Stimulated activated CD8-positive, alpha-beta memory T cell treated with anti-CD3 and anti-CD28 coated beads, Interleukin-12 subunit alpha, Interleukin-12 subunit beta, amount 100 ng/mL, for 1 hour (primary cell): Measurements from ENCODE around the gene PDIA5.

Experiments used
- DNase-seq: peaks from one replicate; pipeline ENCODE4 v3.0.0-alpha.2; 2020; ENCODE audit warnings: low read depth

PDIA5 gene

DNA sequence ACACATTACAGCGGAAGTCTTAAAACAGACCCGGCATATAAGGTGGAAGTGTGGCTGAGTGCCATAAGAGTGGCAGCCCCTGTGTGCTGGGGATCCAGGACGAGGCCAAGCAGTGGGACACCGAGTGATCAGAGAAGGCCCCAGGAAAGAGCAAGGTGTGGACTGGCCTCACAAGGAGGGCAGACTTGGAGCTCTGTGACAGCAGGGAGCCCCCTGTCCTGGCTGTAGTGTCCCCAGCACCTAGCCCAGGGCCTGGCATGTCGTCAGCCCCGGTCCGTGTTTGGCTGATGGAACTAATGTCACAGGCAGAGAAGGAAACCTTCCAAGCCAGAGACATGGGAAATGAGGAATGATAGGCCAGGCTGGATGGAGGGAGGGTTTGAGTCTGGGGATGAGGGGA is 4.8 kb downstream of the PDIA5 start:
- no peak for DNase-seq

- DNase-seq: no peak
These were observed 5.3 kb downstream of the PDIA5 start for GRCh38 chr3:123072152-123072551.

GRCh38 chr3:123072564-123072963 is 5.7 kb downstream of the PDIA5 start:
- no peak for DNase-seq

DNA sequence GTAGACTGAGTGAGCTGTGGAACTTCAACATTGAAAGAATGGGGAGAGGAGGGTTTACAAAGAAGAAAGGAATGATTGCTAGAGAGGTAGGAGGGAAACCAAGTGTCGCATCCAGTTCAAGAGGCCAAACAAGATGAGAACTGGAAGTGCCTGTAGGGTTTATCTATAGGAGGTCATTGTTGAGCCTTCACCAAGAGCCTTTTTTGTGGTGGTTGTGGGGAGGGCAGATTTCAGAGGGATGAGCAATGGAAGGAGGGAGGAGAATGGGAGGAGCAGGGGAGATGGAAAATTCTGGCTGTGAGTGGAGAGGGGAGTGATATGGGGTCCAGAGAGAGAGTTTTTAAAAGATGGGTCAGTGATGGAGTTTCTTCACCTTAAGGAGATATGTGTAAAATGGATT is 8.5 kb downstream of the PDIA5 start:
- no peak for DNase-seq

GRCh38 chr3:123076112-123076495 is 9.3 kb downstream of the PDIA5 start:
- DNase-seq: no peak

DNA sequence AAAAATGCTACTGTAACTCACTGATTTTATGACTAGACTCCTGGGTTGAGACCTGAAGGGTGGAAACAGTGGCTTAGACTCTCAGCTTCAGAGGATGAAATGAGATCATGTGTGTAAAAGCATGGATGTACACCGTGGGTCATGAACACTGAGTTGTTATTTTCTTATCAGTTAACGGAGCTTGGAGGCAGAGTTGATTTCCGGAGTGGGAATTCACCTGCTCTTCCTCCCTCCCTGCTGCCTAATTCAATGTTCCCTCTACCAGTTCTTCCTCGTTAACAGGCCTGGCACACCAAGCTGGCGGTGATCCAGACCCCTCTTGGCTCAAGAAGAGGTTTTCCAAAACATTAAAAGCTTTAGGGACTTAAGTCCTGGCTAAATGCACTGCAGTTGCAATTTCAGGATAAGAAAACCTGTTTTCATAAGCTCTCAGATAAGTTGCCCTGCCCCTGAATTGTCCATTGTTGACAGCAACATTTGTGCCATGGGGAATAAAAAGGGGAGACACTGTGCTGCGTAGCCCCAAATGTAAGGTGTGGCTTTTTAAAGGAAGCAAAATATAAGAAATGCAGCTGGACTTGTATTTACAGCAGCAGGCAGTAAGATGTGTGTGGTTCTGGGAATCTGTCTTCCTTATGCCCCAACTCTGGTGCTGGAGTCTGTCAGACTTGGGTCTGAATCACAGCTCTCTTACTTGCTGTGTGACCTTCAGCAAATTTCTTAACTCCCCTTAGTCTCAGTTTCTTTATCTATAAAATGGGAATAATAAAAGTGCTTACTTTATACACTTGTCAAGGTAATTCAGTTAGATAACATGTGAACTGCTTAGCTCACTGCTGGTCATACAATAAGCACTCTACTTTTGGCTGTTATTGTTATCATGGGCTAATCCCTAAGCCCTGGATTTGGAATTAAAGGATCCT is 9.9 kb downstream of the PDIA5 start:
- no peak for DNase-seq

DNA sequence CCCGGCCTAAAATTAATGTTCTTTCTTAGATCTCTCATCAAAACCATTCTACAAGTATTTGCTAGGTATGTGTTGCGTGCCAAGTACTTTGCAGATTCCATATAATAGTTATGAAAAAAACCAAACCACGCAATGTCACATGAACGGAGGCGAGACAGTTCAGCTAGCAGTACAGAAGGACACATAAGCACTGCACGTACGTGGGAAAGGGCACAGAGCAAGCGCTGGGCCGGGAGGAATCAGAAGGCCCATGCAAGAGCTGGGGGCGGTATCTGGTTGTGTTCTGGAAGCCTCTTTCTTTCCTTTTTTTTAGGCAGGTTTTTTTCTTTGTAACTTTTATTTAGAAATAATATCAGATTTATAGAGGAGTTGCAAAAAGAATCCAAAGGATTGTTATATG is 11.3 kb downstream of the PDIA5 start:
- DNase-seq: no peak

GRCh38 chr3:123080864-123081562 is 14.2 kb downstream of the PDIA5 start:
- no peak for DNase-seq

- DNase-seq: no peak
These were observed 15.0 kb downstream of the PDIA5 start for GRCh38 chr3:123081718-123082369.

DNA sequence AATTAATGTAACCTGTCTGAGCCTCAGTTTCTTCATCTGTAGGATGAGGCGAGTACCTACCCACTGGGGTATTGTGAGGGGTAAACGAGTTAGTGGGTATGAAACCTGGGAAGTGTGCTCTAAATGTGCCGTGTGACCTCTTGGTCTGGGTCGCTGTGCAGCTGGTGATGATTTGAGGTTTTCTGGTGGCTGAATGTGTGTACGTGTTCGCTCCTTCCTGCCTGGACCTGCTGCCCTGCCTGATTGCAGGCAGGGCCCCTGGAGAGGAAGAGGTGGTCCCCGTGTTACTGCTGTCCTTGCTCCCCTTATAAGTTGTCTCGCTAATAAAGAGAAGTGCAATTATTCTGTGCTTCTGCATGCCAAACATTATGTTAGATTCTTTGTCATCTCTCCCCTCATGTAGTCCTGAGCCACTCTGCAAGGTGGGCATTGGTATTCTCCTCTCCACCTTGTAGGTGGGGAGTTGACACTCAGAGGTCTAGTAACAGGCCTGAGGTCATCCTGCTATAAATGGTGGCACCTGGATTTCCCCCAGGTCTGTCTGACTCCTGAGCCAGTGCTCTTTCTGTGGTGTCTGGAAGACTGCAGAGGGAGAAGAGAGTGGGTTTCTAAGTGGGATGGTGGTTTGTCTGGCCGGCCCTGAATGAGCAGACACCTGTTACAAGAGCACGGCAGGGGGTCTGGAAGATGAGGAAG is 15.7 kb downstream of the PDIA5 start:
- DNase-seq: no peak

DNA sequence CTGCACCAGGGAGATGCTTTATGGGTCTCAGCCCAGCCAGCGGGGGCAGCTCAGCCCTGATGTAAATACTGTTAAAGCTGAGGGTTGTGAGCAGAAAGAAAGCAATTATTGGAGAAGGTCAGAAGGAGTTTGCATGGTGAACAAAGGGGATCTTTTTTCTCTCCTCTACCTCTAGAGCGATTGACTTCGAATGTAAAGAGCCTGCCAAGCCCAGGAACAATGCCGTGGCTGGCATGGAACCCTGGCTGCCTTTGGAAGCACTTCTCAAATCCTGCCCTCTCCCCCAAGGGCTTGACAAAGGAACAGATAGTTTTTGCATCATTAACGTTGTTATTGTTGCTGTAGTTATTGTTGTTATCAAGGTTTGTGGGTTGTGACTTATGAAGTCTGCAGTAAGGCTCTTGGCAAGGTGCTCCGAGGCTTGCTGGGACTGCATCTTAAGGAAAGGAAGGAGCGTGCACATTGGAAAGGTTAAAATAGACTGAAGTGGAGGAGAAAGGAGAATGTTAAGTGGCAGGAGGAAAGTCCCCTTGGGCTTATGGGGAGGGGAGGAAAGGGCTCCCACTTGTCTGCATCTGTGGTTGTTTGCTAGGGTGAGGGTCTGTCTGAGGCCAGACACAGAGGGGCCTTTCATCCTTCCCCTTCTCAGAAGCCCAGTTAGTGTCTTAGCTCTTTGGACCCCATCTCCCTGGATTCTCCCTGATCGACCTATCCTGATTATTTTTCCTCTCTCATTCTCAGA is 16.7 kb downstream of the PDIA5 start:
- no peak for DNase-seq

DNA sequence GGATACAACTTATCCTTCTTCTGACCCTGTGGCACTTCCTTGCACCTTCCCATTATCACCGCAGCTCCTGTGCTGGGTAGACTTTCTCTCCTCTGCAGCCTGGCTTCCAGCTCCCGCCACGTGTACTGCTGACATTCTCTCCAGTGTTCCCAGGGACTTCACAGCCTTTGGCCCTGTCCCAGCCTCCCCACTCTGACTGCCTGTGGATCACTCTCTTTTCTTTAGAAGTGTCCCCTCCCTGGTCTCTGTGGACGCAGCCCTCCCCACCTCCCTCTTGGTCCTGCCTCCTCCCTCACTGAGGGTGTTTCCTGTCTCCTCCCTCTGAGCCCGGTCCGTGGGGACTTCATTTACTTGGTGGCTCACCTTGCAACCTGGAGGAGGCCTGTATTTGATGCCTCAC is 17.4 kb downstream of the PDIA5 start:
- no peak for DNase-seq

DNA sequence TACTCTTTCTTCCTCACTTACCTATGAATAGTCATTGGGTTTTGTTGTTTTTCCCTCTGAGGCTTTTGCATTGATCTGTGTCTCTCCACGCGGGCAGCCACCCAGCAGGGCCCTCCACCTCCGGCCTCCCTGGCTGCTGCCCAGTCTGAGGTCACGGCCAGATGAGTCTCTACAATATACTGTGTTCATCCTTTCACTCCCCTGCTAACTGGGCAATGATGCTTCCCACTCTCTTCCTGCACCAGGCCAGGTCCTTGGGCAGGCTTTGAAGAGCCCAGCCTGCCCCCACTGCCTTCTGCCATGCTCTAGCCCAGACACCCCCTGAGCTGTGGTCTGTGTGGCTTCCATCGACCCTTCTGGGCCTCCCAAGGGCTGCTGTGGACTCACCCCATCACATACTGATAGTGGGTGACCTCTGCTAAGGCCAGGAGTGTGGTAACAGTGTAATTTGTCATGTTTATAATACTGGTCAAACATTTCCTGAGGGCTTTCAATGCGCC is 18.0 kb downstream of the PDIA5 start:
- no peak for DNase-seq

- DNase-seq: no peak
These were observed 18.6 kb downstream of the PDIA5 start for GRCh38 chr3:123085293-123085931.

GRCh38 chr3:123085932-123086627 is 19.3 kb downstream of the PDIA5 start:
- no peak for DNase-seq

DNA sequence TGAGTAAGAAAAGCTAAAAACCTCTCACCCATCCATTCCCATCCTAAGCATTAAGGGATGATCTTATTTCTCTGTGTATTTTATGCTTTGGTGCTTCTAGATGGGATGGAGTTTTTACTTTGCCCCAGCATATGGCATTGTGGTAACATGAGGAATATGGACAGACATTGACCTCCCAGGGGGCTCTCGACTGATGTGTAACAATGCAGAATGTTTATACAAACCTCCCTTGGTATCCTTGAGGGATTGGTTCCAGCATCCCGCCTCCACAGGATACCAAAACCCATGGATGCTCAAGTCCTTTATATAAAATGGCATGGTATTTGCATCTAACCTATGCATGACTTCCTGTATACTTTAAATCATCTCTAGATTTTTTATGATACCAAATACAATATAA is 21.6 kb downstream of the PDIA5 start:
- no peak for DNase-seq

GRCh38 chr3:123089611-123090331 is 22.9 kb downstream of the PDIA5 start:
- DNase-seq: no peak

- no peak for DNase-seq
These were observed 24.1 kb downstream of the PDIA5 start for GRCh38 chr3:123090728-123091531.

GRCh38 chr3:123092243-123092642 is 25.4 kb downstream of the PDIA5 start:
- DNase-seq: no peak
